HG03025 (cell line): Measurements from ENCODE around the gene ZNF101.

Experiments used
- ATAC-seq: cut with Tn5 transposase; IDR thresholded peaks from one replicate; pipeline ENCODE4 v1.9.1; 2021; ENCODE audit warnings: mild to moderate bottlenecking, moderate library complexity; ENCODE audit not compliant: unreplicated experiment, low FRiP score

Gene ZNF101

DNA sequence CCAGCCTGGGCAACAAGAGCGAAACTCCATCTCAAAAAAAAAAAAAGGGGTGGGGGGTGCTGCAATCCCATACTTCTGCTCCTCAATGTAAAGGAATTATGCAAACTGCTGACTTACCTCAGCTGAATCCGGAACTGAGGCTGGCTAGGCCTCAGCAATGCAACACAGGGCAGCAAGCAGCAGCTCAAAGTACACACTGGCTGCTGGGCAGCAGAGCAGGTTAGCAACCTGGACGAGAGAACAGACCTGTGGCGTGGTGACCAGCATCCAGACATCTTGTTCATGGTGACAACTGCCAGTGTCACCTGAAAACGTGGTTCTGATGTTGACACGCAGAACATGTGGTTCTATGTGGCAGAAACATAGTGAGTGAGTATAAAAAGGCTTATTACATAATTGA lies 36.2 kb downstream of the ZNF101 start:
- ATAC-seq: no peak

DNA sequence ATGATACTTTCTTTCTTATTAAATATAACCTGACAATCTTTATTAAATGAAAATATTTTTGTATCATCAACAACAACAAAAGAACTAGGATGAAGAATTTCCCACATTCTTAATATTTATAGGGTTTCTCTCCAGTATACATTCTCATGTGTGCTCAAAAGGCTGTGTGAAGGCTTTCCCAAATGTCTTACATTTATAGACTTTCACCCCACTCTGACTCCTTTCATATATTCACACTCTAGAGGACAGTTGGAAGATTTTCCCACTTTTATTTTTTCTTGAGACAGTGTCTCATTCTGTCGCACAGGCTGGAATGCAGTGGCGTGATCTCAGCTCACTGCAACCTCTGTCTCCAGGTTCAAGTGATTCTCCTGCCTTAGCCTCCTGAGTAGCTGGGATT lies 41.9 kb downstream of the ZNF101 start:
- ATAC-seq: no peak

DNA sequence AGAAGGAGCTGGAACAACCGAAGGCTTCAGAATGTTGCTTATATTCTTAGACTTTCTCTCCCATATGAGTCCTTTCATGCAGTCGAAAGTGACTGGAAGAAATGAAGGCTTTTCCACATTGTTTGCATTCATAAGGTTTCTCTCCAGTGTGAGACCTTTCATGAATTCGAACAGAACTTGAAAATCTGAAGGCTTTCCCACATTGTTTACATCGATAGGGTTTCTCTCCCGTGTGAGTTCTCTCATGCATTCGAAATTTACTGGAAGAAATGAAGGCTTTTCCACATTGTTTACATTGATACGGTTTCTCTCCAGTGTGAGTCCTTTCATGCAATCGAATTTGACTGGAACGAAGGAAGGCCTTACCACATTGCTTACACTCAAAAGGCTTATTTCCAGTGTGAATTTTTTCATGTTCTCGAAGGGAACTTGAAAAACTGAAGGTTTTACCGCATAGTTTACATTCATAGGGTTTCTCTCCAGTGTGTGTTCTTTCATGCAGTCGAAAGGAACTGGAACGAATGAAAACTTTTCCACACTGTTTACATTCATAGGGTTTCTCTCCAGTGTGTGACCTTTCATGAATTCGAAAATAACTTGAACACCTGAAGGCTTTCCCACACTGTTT lies 42.8 kb downstream of the ZNF101 start:
- no peak for ATAC-seq

DNA sequence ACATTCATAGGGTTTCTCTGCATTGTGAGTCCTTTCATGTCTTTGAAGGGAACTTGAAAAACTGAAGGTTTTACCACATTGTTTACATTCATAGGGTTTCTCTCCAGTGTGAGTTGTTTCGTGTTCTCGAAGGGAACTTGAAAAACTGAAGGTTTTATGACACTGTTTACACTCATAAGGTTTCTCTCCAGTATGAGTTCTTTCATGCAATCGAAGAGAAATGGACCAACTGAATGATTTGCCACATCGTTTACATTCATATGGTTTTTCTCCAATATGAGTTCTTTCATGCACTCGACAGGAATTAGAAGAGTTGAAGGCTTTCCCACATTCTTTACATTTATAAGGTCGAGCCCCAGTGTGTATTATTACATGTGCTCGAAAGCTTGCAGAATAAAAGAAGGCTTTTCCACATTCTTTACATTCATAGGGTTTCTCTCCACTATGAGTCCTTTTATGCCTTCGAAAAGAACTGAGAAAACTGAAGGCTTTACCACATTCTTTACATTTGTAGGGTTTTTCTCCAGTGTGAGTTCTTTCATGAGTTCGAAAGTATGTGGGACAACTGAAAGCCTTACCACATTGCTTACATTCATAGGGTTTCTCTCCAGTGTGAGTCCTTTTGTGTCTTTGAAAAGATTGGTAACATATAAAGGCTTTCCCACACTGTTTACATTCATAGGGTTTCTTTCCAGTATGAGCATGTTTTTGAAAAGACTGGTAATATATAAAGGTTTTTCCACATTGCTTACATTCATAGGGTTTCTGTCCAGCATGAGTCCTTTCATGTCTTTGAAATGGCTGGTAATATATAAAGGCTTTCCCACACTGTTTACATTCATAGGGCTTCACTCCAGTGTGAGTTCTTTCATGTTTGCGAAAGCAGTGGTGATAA lies 43.5 kb downstream of the ZNF101 start:
- ATAC-seq: no peak

DNA sequence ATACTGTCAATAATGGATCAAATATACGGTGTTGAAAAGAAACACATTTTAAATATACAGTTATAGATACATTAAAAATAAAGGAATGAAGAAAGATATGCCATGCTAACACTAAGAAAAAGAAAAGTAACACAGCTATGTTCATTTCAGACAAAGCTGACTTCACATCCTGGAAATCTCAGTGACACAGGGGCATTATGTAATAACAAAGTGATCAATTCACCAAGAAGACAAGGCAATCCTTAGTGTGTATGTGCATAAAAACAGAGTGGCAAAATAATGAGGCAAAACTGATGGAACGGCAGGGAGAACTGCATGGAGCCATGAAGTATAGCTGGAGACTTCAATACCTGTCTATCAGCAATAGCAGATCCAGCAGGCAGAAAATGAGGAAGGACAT lies 51.2 kb downstream of the ZNF101 start:
- no peak for ATAC-seq

DNA sequence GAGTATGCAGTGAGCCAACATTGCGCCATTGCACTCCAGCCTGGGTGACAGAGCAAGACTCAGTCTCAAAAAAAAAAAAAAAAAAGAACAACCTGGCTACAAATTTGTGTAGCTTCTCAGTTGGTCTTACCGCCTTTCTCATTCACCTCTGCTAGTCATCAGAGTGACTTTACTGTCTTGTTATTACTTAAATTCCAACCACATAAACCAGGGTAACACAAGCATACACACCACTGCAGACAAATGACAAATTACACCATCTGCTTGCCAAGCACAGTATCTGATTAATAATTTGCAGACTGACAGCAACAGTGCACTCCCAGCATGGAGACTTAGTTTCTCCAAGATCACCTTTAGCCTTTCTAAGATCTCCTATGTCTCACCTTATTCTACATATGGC lies 53.3 kb downstream of the ZNF101 start:
- no peak for ATAC-seq

DNA sequence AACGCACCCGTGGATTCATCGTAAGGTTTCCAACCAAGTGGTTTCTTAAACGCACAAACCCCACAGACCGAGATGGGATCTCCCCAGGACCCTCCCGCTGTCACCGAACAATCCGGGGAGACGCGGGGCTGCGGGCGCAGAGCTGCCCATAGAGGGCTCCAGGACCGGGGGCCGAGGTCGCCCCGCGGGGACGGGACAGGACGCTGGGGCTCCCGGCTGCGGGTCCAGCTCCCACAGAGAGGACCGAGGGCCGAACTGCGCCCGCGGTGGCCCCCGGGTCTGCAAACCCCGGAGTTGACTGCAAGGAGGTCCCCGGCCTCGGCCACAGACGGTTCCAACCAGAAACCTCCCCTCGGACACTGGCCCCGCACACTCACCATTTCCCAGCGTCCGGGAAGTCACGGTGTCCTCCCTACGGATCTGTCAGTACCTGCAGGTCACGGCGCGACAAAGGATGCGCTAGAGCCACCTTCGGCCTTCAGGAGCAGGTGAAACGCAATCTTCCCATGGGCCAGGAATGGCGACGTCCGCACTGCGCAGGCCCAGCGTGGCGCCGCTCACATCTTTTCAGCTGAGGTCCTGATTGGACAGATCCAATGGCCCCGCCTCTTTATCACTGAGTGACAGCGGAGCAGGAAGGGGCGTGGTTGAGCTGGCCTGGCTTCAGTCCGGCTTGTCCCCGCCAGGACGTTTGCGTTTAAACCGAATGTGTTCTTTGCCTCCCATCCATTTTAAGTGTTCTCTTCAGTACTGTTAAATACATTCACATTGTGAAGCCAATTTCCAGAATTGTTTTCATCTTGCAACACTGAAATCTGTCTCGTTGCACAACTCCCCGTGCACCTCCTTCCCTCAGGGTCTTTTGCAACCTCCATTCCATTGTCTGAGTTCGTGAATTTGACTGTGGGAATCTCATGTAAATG lies 64.2 kb downstream of the ZNF101 start, which contains the start of gene ZNF14:
TSS of gene ZNF14 (minus strand) at position 534 of the 923 bp plus-strand sequence. CDS start at position 380, 154 bp downstream.
- peak; percentile 95 for ATAC-seq
